ENCODE data around the gene GALM. TPM values are rescaled to one million over a fixed set of nuclear protein-coding genes. Genes with fewer than 3 reads are reported as not detected.

GALM gene
- total RNA-seq, 6 experiments from 2014 or later: 26.2 to 47.9 (median 36.7) TPM

DNA sequence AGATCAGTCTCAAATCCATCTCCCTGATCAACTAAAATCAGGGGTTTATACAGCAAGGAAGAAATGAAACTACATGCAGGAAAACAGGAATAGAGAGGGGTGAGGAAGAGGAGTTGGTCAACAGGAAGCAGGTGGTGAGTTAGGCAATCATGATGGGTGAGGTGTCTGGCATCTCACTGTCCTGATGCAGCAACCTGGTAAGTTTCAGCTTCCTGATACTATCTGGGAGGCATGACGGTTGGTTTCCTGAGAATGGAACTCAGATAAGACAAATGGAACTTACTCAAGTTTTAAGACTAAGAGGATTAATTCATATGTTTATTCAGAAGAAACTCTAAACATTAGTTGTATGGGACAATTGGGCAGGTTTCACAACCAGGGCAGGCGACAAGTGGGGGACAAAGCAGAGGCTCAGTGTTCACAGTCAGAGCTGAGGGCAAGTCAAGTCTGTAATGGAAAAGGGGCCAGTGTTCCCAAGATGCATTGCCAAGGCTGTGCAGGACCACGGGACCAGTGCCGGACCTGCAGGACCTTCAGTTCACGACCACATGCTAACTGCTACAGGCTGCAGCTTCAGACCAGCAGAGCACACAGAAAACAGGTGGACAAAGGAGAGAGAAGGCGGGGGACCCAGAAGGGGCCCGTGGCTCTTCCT is 17.7 kb upstream of the GALM start:
- Histone ChIP-seq H3K36me3 (no peaks in the 10 kb centered on the region), H3K27ac (no peak overlapping the region), H3K27me3 (no peaks in the 10 kb centered on the region), H3K4me3 (no peak overlapping the region), H3K9me3 (no peaks in the 10 kb centered on the region), H3K4me1 (no peaks in the 10 kb centered on the region)
- WGBS (ENCODE audit: insufficient coverage, low coverage, low lambda C conversion rate, missing lambda C conversion rate): 49% methylated on average over 3 of the region's 7 CpGs
- peak in 1 of 4 donors; percentile 64 for ATAC-seq
- intact Hi-C loops (cut with DNase I): no loop called here
- TF ChIP-seq POLR2A (IDR thresholded peaks at IDR 0.05): no peak
- no peak for TF ChIP-seq CTCF (IDR thresholded peaks at IDR 0.05)
- DNase-seq: no peak

DNA sequence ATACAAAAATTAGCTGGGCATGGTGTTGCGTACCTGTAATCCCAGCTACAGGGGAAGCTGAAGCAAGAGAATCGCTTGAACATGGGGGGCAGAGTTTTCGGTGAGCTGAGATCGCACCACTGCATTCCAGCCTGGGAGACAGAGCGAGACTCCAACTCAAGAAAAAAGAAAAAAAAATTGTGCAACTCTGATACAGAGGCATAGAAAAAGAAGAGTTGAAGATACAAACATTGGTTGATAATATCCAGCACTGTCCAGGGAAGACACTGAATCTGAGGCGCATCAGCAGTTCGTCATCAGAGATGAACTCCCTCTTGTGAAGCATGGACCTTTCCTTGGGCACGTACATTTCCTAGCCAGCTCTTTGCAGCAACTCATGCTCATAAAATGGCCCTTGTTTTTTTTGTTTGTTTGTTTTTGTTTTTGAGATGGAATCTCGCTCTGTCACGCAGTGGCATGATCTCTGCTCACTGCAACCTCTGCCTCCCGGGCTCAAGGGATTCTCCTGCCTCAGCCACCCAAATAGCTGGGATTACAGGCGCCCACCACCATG is 16.7 kb upstream of the GALM start:
- Histone ChIP-seq H3K4me1 (peaks cover 0 to 5% (median 0%) of the 10 kb centered on the region in 4 donors), H3K27me3 (no peaks in the 10 kb centered on the region), H3K9me3 (no peaks in the 10 kb centered on the region), H3K36me3 (no peaks in the 10 kb centered on the region), H3K4me3 (no peak overlapping the region), H3K27ac (no peak overlapping the region)
- no peak for DNase-seq
- intact Hi-C loops (cut with DNase I): no loop called here
- no peak for ATAC-seq
- TF ChIP-seq POLR2A (IDR thresholded peaks at IDR 0.05) (no peak), CTCF (IDR thresholded peaks at IDR 0.05) (no peak)
- 91% methylated on average over 11 of the region's 12 CpGs for WGBS (ENCODE audit: insufficient coverage, low coverage, low lambda C conversion rate, missing lambda C conversion rate)

GRCh38 chr2:38650012-38650411 is 15.9 kb upstream of the GALM start:
- TF ChIP-seq CTCF (IDR thresholded peaks at IDR 0.05) (no peak), POLR2A (IDR thresholded peaks at IDR 0.05) (no peak)
- Histone ChIP-seq H3K27ac (no peak overlapping the region), H3K27me3 (no peaks in the 10 kb centered on the region), H3K4me3 (no peak overlapping the region), H3K9me3 (no peaks in the 10 kb centered on the region), H3K36me3 (no peaks in the 10 kb centered on the region), H3K4me1 (peaks cover 0 to 6% (median 0%) of the 10 kb centered on the region in 4 donors)
- intact Hi-C loops (cut with DNase I): no loop called here
- DNase-seq (no peak), ATAC-seq (no peak)
- 88% methylated on average over 6 of the region's 6 CpGs for WGBS (ENCODE audit: insufficient coverage, low coverage, low lambda C conversion rate, missing lambda C conversion rate)

GRCh38 chr2:38650717-38651116 is 15.2 kb upstream of the GALM start:
- Histone ChIP-seq H3K36me3 (no peaks in the 10 kb centered on the region), H3K4me3 (no peak overlapping the region), H3K9me3 (no peaks in the 10 kb centered on the region), H3K27me3 (no peaks in the 10 kb centered on the region), H3K4me1 (peaks cover 0 to 6% (median 0%) of the 10 kb centered on the region in 4 donors), H3K27ac (no peak overlapping the region)
- 100% methylated on average over 2 of the region's 2 CpGs for WGBS (ENCODE audit: insufficient coverage, low coverage, low lambda C conversion rate, missing lambda C conversion rate)
- intact Hi-C loops (cut with DNase I): no loop called here
- TF ChIP-seq POLR2A (IDR thresholded peaks at IDR 0.05) (no peak), CTCF (IDR thresholded peaks at IDR 0.05) (no peak)
- ATAC-seq (no peak), DNase-seq (no peak)

All from right lobe of liver (tissue), 6 donors.